OCI-LY1 (cell line): ENCODE results near the gene SLC25A39.

Experiments
- H2AFZ ChIP-seq: fragments of 200-600 bp; sonication (generic), shearing (Covaris generic); 2 replicates; pipeline ENCODE4 v1.6.0; 2014; ENCODE audit warnings: antibody characterized with exemption, mild to moderate bottlenecking, low read length
- H3F3A ChIP-seq: fragments of 200-600 bp; sonication (generic), shearing (Covaris generic); 2 replicates; pipeline ENCODE4 v1.6.0; 2014; ENCODE audit warnings: mild to moderate bottlenecking, antibody characterized with exemption, low read length, moderate library complexity; ENCODE audit not compliant: insufficient read depth
- H3K27ac ChIP-seq: fragments of 200-600 bp; sonication (generic); 2 replicates; pipeline ENCODE4 v1.5.1; 2014; ENCODE audit warnings: low read length, mixed run types, mild to moderate bottlenecking, low read depth; ENCODE audit not compliant: poor library complexity, severe bottlenecking
- H3K27me3 ChIP-seq: fragments of 200-600 bp; sonication (generic); 2 replicates; pipeline ENCODE4 v1.6.0; 2014; ENCODE audit warnings: antibody characterized with exemption, mild to moderate bottlenecking, low read length, moderate library complexity; ENCODE audit not compliant: insufficient read depth
- H3K36me3 ChIP-seq: fragments of 200-600 bp; sonication (generic); 2 replicates; pipeline ENCODE4 v1.6.1; 2014; ENCODE audit warnings: mild to moderate bottlenecking, antibody characterized with exemption, low read length, moderate library complexity, mixed read lengths; ENCODE audit not compliant: insufficient read depth
- H3K4me1 ChIP-seq: fragments of 200-600 bp; sonication (generic); 2 replicates; pipeline ENCODE4 v1.5.1; 2014; ENCODE audit warnings: mild to moderate bottlenecking, low read length, moderate library complexity; ENCODE audit not compliant: insufficient read depth, severe bottlenecking
- H3K4me2 ChIP-seq: fragments of 200-600 bp; sonication (generic), shearing (Covaris generic); 2 replicates; pipeline ENCODE4 v1.6.1; 2014; ENCODE audit warnings: low read length
- H3K4me3 ChIP-seq: fragments of 200-600 bp; sonication (generic); 2 replicates; pipeline ENCODE4 v1.5.1; 2014; ENCODE audit warnings: low read length, low read depth, mild to moderate bottlenecking, mixed read lengths; ENCODE audit not compliant: poor library complexity, severe bottlenecking
- H3K79me2 ChIP-seq: fragments of 200-600 bp; shearing (Covaris generic); 2 replicates; pipeline ENCODE4 v1.6.1; 2016; ENCODE audit warnings: mixed run types, low read length, mixed read lengths; ENCODE audit not compliant: insufficient read depth
- H3K9ac ChIP-seq: fragments of 200-600 bp; sonication (generic), shearing (Covaris generic); 2 replicates; pipeline ENCODE4 v1.6.1; 2014; ENCODE audit warnings: mild to moderate bottlenecking, low read length, mixed read lengths
- H3K9me2 ChIP-seq: fragments of 200-600 bp; sonication (generic), shearing (Covaris generic); 2 replicates; pipeline ENCODE4 v1.6.1; 2014; ENCODE audit warnings: low read depth, mild to moderate bottlenecking, low read length, mixed read lengths
- H3K9me3 ChIP-seq: fragments of 200-600 bp; shearing (Covaris generic); 2 replicates; pipeline ENCODE4 v1.6.1; 2014; ENCODE audit warnings: low read length, mixed read lengths
- H4K20me1 ChIP-seq: fragments of 200-600 bp; sonication (generic), shearing (Covaris generic); 2 replicates; pipeline ENCODE4 v1.6.0; 2016; ENCODE audit warnings: mild to moderate bottlenecking, low read length; ENCODE audit not compliant: insufficient read depth
- EZH2 ChIP-seq: fragments of 200-600 bp; sonication (generic), shearing (Covaris generic); IDR thresholded peaks from 2 replicates; pipeline ENCODE4 v1.8.0; 2017; ENCODE audit warnings: borderline replicate concordance, mixed run types, mild to moderate bottlenecking, antibody characterized with exemption, low read length, moderate library complexity, mixed read lengths
- TF ChIP-seq, protein P1 (sequence below): fragments of 200-600 bp; sonication (generic), shearing (Covaris generic); IDR thresholded peaks from 2 replicates; pipeline ENCODE4 v1.5.1; 2017; ENCODE audit warnings: mild to moderate bottlenecking, antibody characterized with exemption, low read length, moderate library complexity, mixed read lengths

SLC25A39 gene

DNA sequence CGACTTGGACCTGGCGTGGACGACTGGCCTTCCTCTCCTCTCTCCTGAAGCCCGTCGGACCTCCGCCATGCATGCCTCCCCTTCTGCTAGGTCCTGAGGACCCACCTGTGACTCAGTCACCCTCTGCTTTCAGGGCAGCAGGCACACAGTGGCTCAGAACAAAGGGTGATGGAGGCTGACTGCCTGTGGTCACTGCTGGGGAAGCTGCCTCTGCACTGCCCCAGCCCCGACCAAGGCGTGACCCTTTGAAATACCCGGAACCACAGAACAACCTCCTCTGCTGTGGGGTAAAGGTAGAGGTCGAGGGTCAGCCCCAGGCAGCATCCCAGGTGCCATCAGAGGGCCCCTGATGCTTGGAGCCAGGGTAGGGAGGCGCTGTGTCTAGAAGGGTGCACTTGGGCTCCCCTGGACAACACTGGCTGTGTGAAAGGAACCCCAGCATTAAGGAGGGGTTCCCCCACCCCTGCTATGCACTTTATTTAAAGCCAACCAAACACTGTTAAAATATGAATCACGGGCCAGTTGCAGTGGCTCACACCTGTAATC is 44.2 kb downstream of the SLC25A39 start:
- Histone ChIP-seq H3K9me2 (no peaks in the 10 kb centered on the region), H3K27ac (no peak overlapping the region), H3K4me3 (no peak overlapping the region), H3K4me2 (no peak overlapping the region), H3K79me2 (no peaks in the 10 kb centered on the region), H3K9ac (no peak overlapping the region), H3K27me3 (peaks cover 8% of the 10 kb centered on the region; the same call in 1 of the 2 replicates), H3K4me1 (no peaks in the 10 kb centered on the region), H4K20me1 (no peaks in the 10 kb centered on the region), H2AFZ (no peak overlapping the region), H3K36me3 (no peaks in the 10 kb centered on the region), H3K9me3 (no peaks in the 10 kb centered on the region), H3F3A (no peaks in the 10 kb centered on the region)
- TF ChIP-seq, protein P1, sequence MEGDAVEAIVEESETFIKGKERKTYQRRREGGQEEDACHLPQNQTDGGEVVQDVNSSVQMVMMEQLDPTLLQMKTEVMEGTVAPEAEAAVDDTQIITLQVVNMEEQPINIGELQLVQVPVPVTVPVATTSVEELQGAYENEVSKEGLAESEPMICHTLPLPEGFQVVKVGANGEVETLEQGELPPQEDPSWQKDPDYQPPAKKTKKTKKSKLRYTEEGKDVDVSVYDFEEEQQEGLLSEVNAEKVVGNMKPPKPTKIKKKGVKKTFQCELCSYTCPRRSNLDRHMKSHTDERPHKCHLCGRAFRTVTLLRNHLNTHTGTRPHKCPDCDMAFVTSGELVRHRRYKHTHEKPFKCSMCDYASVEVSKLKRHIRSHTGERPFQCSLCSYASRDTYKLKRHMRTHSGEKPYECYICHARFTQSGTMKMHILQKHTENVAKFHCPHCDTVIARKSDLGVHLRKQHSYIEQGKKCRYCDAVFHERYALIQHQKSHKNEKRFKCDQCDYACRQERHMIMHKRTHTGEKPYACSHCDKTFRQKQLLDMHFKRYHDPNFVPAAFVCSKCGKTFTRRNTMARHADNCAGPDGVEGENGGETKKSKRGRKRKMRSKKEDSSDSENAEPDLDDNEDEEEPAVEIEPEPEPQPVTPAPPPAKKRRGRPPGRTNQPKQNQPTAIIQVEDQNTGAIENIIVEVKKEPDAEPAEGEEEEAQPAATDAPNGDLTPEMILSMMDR = no peak
- no peak for TF ChIP-seq EZH2

GRCh38 chr17:44279666-44280391 is 44.8 kb downstream of the SLC25A39 start:
- Histone ChIP-seq H3K4me2 (no peak overlapping the region), H3K4me1 (no peaks in the 10 kb centered on the region), H3K36me3 (no peaks in the 10 kb centered on the region), H2AFZ (no peak overlapping the region), H3K4me3 (no peak overlapping the region), H4K20me1 (no peaks in the 10 kb centered on the region), H3K27me3 (peaks cover 8% of the 10 kb centered on the region; the same call in 1 of the 2 replicates), H3K79me2 (no peaks in the 10 kb centered on the region), H3K27ac (no peak overlapping the region), H3K9me2 (no peaks in the 10 kb centered on the region), H3K9ac (no peak overlapping the region), H3F3A (no peaks in the 10 kb centered on the region), H3K9me3 (no peaks in the 10 kb centered on the region)
- TF ChIP-seq EZH2 = no peak
- TF ChIP-seq, protein P1 = no peak

DNA sequence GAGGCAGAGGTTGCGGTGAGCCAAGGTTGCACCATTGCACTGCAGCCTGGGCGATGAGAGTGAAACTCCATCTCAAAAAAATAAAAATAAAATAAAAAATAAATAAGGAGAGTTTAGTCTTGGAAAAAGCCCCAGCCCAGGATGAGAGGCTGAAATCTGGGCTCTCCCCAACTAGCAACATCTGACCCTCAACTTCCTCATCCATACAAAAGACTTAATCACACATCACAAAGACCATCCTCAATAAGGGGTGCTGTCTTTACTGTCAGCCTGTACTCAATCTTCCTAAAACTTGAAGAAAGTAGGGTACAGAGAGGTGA is 45.3 kb downstream of the SLC25A39 start:
- Histone ChIP-seq H3K9ac (no peak overlapping the region), H3K4me3 (no peak overlapping the region), H3K4me2 (no peak overlapping the region), H3F3A (no peaks in the 10 kb centered on the region), H4K20me1 (no peaks in the 10 kb centered on the region), H3K9me3 (no peaks in the 10 kb centered on the region), H3K79me2 (no peaks in the 10 kb centered on the region), H3K27me3 (peaks cover 8% of the 10 kb centered on the region; the same call in 1 of the 2 replicates), H3K27ac (no peak overlapping the region), H3K36me3 (no peaks in the 10 kb centered on the region), H3K9me2 (no peaks in the 10 kb centered on the region), H2AFZ (no peak overlapping the region), H3K4me1 (no peaks in the 10 kb centered on the region)
- TF ChIP-seq EZH2 = no peak
- TF ChIP-seq, protein P1 = no peak
